Measurements from ENCODE around the gene MACC1. TPM values are rescaled to one million over a fixed set of nuclear protein-coding genes. Genes with fewer than 3 reads are reported as not detected.
A peak's percentile ranks its signal among the peaks of the same experiment; 100 is the strongest.

MACC1 gene
- total and polyA plus RNA-seq, 8 donors = 1.5 to 27.0 (median 9.6) TPM

GRCh38 chr7:20200971-20201370, 16.2 kb downstream of the MACC1 start:
- Histone ChIP-seq H3K27me3 (no peaks in the 10 kb centered on the region), H3K27ac (peak overlapping the region in 2 of 4 donors; percentile 13 to 39), H3K4me1 (peaks cover 8 to 13% (median 11%) of the 10 kb centered on the region in 3 donors), H3K36me3 (no peaks in the 10 kb centered on the region), H3K9me3 (no peaks in the 10 kb centered on the region), H3K4me3 (no peak overlapping the region)
- intact Hi-C loops (cut with DNase I) = no loop called here
- FAIRE-seq (no peak), ATAC-seq (no peak), DNase-seq (no peak)
- TF ChIP-seq CTCF (IDR thresholded peaks at IDR 0.05) = no peak

GRCh38 chr7:20200361-20200760, 16.8 kb downstream of the MACC1 start:
- Histone ChIP-seq H3K4me1 (peaks cover 8 to 13% (median 11%) of the 10 kb centered on the region in 3 donors), H3K4me3 (no peak overlapping the region), H3K27me3 (no peaks in the 10 kb centered on the region), H3K9me3 (no peaks in the 10 kb centered on the region), H3K27ac (peak overlapping the region in 2 of 4 donors; percentile 13 to 39), H3K36me3 (no peaks in the 10 kb centered on the region)
- intact Hi-C loops (cut with DNase I) = no loop called here
- WGBS, 2 donors = 54 to 56% methylated on average over 3 of the region's 3 CpGs
- ATAC-seq = peak in 2 of 4 donors; percentile 13 to 54
- TF ChIP-seq CTCF (IDR thresholded peaks at IDR 0.05) = no peak
- FAIRE-seq = no peak
- DNase-seq = no peak

GRCh38 chr7:20199015-20199737, 18.0 kb downstream of the MACC1 start:
- TF ChIP-seq CTCF (IDR thresholded peaks at IDR 0.05) = no peak
- no peak overlapping the region for H3K4me3 ChIP-seq
- FAIRE-seq = peak; percentile 91
- no peaks in the 10 kb centered on the region for H3K27me3 ChIP-seq
- WGBS, 2 donors = 63 to 71% methylated on average over 2 of the region's 2 CpGs
- H3K36me3 ChIP-seq = no peaks in the 10 kb centered on the region
- intact Hi-C loops (cut with DNase I) = no loop called here
- no peaks in the 10 kb centered on the region for H3K9me3 ChIP-seq
- peak in 4 of 6 donors; percentile 26 to 56 (median 42) for DNase-seq
- peaks cover 8 to 13% (median 11%) of the 10 kb centered on the region in 3 donors for H3K4me1 ChIP-seq
- peak; percentile 66 to 87 (median 78) for ATAC-seq
- peak overlapping the region in 2 of 4 donors; percentile 39 to 45 for H3K27ac ChIP-seq

GRCh38 chr7:20198260-20198659, 18.9 kb downstream of the MACC1 start:
- H3K36me3 ChIP-seq = no peaks in the 10 kb centered on the region
- H3K27ac ChIP-seq = no peak overlapping the region
- no peak overlapping the region for H3K4me3 ChIP-seq
- no peaks in the 10 kb centered on the region for H3K9me3 ChIP-seq
- no peak for TF ChIP-seq CTCF (IDR thresholded peaks at IDR 0.05)
- intact Hi-C loops (cut with DNase I) = no loop called here
- no peaks in the 10 kb centered on the region for H3K27me3 ChIP-seq
- WGBS, 2 donors = 88 to 97% methylated on average over 1 of the region's 1 CpG
- FAIRE-seq (no peak), DNase-seq (no peak), ATAC-seq (no peak)
- peaks cover 8 to 13% (median 11%) of the 10 kb centered on the region in 3 donors for H3K4me1 ChIP-seq

GRCh38 chr7:20197837-20198236, 19.3 kb downstream of the MACC1 start:
- Histone ChIP-seq H3K4me1 (peaks cover 8 to 13% (median 11%) of the 10 kb centered on the region in 3 donors), H3K36me3 (no peaks in the 10 kb centered on the region), H3K27ac (no peak overlapping the region), H3K27me3 (no peaks in the 10 kb centered on the region), H3K9me3 (no peaks in the 10 kb centered on the region), H3K4me3 (no peak overlapping the region)
- DNase-seq (no peak), ATAC-seq (peak in 1 of 4 donors; percentile 24), FAIRE-seq (no peak)
- intact Hi-C loops (cut with DNase I) = no loop called here
- TF ChIP-seq CTCF (IDR thresholded peaks at IDR 0.05) = peak in 1 of 4 donors; percentile 7

Measured in pancreas (tissue), 10 donors.